Ovary (tissue), 3 donors: ENCODE data around the gene TTC7B.

ENCODE experiments used
- EP300 ChIP-seq: sonication (generic); formaldehyde crosslinking; IDR thresholded peaks from one replicate; pipeline ENCODE4 v1.6.1; 2017; ENCODE audit warnings: antibody characterized with exemption
- TF ChIP-seq, protein P1 (sequence below), 3 donors: fragments of 450-650 bp in 2 of 3; fragments of 200-600 bp in 1 of 3; IDR thresholded peaks; one replicate each; pipeline versions ENCODE4 v1.5.1 to v1.8.0; 2016 to 2022; ENCODE audit warnings: antibody characterized with exemption in 3 of 3, mild to moderate bottlenecking in 1 of 3
- donor health status: DM: no; HTN: no; CAD: no.

DNA sequence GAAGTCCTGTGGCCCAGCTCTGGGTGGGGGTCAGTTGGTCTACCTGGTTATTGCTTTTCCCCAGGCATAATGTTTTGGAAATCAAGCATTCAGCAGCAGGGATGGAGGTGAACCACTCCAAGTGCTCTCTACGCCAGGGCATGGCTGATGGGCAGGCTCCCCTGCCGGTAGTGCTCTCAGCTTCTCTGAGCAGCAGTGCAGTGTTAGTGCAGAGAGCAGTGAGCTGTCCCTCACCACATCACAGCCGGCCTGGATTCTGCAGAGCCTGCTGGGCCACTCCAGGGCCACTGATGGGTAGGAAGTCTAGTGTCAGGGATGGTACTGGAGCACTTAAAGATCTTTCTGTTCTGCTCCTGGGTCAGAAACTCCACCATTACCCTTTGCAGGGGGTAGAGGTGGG is 268.3 kb downstream of the TTC7B start:
- TF ChIP-seq, protein P1, sequence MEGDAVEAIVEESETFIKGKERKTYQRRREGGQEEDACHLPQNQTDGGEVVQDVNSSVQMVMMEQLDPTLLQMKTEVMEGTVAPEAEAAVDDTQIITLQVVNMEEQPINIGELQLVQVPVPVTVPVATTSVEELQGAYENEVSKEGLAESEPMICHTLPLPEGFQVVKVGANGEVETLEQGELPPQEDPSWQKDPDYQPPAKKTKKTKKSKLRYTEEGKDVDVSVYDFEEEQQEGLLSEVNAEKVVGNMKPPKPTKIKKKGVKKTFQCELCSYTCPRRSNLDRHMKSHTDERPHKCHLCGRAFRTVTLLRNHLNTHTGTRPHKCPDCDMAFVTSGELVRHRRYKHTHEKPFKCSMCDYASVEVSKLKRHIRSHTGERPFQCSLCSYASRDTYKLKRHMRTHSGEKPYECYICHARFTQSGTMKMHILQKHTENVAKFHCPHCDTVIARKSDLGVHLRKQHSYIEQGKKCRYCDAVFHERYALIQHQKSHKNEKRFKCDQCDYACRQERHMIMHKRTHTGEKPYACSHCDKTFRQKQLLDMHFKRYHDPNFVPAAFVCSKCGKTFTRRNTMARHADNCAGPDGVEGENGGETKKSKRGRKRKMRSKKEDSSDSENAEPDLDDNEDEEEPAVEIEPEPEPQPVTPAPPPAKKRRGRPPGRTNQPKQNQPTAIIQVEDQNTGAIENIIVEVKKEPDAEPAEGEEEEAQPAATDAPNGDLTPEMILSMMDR (IDR thresholded peaks at IDR 0.05): no peak
- TF ChIP-seq EP300: no peak
